ENCODE data around the gene SLC25A12.

Gene SLC25A12

DNA sequence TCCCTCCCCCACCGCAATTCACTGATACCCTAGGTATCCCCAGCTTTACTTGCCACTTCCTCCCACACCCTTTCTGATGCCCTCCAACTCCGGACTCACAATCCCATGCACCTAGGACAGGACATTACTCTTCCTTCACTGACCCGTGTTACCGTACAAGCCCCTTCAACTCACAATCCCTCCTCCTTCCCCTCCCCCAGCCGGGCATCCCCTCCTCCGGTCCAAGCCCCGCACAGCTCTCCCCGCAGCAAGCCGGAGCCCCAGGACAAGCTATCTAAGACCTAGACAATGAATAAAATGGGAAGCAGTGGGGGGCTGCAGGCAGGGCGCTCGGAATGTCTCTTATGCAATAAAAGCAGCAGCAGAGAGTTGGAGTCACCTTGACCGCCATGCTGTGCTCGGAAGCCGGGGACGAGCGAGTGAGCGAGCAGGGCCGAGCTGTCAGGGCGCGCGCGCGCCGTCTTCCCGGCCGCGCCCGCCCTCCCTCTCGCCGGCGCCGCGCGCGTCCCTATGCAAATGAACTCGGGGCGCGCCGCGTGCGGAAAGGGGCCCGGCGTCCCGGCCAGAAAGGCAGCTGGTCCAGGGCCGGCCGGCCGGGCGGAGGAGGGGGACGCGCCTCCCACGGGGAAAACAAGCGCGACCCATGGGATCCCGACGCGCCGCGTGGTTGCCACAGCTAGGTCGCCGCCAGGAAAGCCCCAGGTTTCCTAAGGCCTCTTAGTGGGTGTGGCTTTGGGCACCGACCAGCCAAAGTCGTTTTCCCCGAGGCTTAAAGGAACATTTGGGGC, at the start of gene SLC25A12:
Gene SLC25A12 (minus strand): TSS at position 421 of the 788 bp plus-strand sequence. CDS start 30 bp downstream, at position 391.
- H3K4me1 ChIP-seq (ENCODE audit: control insufficient read depth, insufficient read depth, low read length, unreplicated experiment): peaks cover 16% of the 10 kb centered on the region
- no peaks in the 10 kb centered on the region for H3K36me3 ChIP-seq (ENCODE audit: insufficient read depth, low read length)
- peaks cover 11% of the 10 kb centered on the region for H3K79me2 ChIP-seq (ENCODE audit: control insufficient read depth, insufficient read depth, low read length, unreplicated experiment)
- peak within 1 kb of the TSS; percentile 53 for H3K27ac ChIP-seq (ENCODE audit: low read depth, low read length)
- H3K27me3 ChIP-seq (ENCODE audit: insufficient read depth, low read length): no peaks in the 10 kb centered on the region
- H3K4me3 ChIP-seq (ENCODE audit: low read depth, low read length): peak within 1 kb of the TSS; percentile 89
- peak within 1 kb of the TSS; percentile 68 for H2AFZ ChIP-seq (ENCODE audit: low read length, unreplicated experiment)

- no peak overlapping the region for H3K4me3 ChIP-seq (ENCODE audit: low read depth, low read length)
- no peak overlapping the region for H3K27ac ChIP-seq (ENCODE audit: low read depth, low read length)
- no peaks in the 10 kb centered on the region for H3K4me1 ChIP-seq (ENCODE audit: control insufficient read depth, insufficient read depth, low read length, unreplicated experiment)
- H3K36me3 ChIP-seq (ENCODE audit: insufficient read depth, low read length): no peaks in the 10 kb centered on the region
- peaks cover 69% of the 10 kb centered on the region for H3K79me2 ChIP-seq (ENCODE audit: control insufficient read depth, insufficient read depth, low read length, unreplicated experiment)
- H3K27me3 ChIP-seq (ENCODE audit: insufficient read depth, low read length): no peaks in the 10 kb centered on the region
- no peak overlapping the region for H2AFZ ChIP-seq (ENCODE audit: low read length, unreplicated experiment)
Measured at GRCh38 chr2:171941316-171941699, 47.3 kb upstream of the SLC25A12 start.

DNA sequence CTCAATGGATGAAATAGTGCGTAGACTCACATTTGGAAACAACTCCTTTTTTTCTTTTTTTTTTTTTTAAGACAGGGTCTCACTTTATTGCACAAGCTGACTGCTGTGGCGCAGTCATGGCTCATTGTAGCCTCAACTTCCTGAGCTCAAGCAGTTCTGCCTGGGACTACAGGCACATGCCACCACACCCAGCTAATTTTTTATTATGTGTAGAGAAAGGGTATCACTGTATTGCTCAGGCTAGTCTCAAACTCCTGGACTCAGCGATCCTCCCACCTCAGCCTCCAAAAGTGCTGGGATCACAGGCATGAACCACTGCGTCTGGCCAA, 45.7 kb upstream of the SLC25A12 start:
- Histone ChIP-seq H3K4me3 (ENCODE audit: low read depth, low read length) (no peak overlapping the region), H3K79me2 (ENCODE audit: control insufficient read depth, insufficient read depth, low read length, unreplicated experiment) (peaks cover 80% of the 10 kb centered on the region), H3K27ac (ENCODE audit: low read depth, low read length) (no peak overlapping the region), H3K27me3 (ENCODE audit: insufficient read depth, low read length) (no peaks in the 10 kb centered on the region), H2AFZ (ENCODE audit: low read length, unreplicated experiment) (no peak overlapping the region), H3K4me1 (ENCODE audit: control insufficient read depth, insufficient read depth, low read length, unreplicated experiment) (no peaks in the 10 kb centered on the region), H3K36me3 (ENCODE audit: insufficient read depth, low read length) (no peaks in the 10 kb centered on the region)

- Histone ChIP-seq H3K4me1 (ENCODE audit: control insufficient read depth, insufficient read depth, low read length, unreplicated experiment) (no peaks in the 10 kb centered on the region), H3K27ac (ENCODE audit: low read depth, low read length) (no peak overlapping the region), H3K27me3 (ENCODE audit: insufficient read depth, low read length) (no peaks in the 10 kb centered on the region), H3K36me3 (ENCODE audit: insufficient read depth, low read length) (peaks cover 3% of the 10 kb centered on the region; the same call in 1 of the 2 replicates), H2AFZ (ENCODE audit: low read length, unreplicated experiment) (no peak overlapping the region), H3K79me2 (ENCODE audit: control insufficient read depth, insufficient read depth, low read length, unreplicated experiment) (peaks cover 78% of the 10 kb centered on the region), H3K4me3 (ENCODE audit: low read depth, low read length) (no peak overlapping the region)
Measured at GRCh38 chr2:171939058-171939742, 45.2 kb upstream of the SLC25A12 start.

- H3K27ac ChIP-seq (ENCODE audit: low read depth, low read length): no peak overlapping the region
- H2AFZ ChIP-seq (ENCODE audit: low read length, unreplicated experiment): no peak overlapping the region
- H3K4me1 ChIP-seq (ENCODE audit: control insufficient read depth, insufficient read depth, low read length, unreplicated experiment): no peaks in the 10 kb centered on the region
- H3K36me3 ChIP-seq (ENCODE audit: insufficient read depth, low read length): peaks cover 33% of the 10 kb centered on the region
- H3K79me2 ChIP-seq (ENCODE audit: control insufficient read depth, insufficient read depth, low read length, unreplicated experiment): peaks cover 86% of the 10 kb centered on the region
- no peak overlapping the region for H3K4me3 ChIP-seq (ENCODE audit: low read depth, low read length)
- H3K27me3 ChIP-seq (ENCODE audit: insufficient read depth, low read length): no peaks in the 10 kb centered on the region
Measured at GRCh38 chr2:171930385-171930784, 36.3 kb upstream of the SLC25A12 start.

DNA sequence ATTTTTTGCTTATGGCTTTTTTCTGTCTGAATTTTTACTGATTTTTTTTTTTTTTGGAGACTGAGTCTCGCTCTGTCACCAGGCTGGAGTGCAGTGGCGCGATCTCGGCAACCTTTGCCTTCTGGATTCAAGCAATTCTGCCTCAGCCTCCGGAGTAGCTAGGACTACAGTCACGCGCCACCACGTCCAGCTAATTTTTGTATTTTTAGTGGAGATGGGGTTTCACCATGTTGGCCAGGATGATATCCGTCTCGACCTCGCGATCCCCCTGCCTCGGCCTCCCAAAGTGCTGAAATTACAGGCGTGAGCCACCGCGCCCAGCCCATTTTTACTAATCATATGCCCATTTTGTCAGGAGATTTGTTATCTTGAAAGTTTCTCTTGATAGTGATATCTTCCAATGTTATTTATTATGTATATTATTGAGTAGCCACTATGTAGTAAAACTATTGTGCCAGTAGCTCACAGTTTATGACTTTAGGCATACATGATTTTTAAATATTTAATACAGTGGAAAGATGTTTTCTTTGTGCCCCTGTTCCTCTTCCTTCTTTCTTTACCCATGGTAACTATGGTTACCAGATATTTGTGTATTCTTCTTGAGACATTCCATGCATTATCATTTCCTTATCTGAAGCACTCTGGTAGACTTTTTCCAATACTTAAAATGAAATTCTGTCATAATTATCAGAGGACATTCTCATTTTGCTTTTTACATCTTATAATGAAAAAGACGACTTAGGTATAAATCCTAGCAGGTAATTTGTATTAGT, 30.3 kb upstream of the SLC25A12 start:
- H3K79me2 ChIP-seq (ENCODE audit: control insufficient read depth, insufficient read depth, low read length, unreplicated experiment): peaks cover 60% of the 10 kb centered on the region
- H3K4me1 ChIP-seq (ENCODE audit: control insufficient read depth, insufficient read depth, low read length, unreplicated experiment): peaks cover 17% of the 10 kb centered on the region
- peak overlapping the region; percentile 93 for H3K4me3 ChIP-seq (ENCODE audit: low read depth, low read length)
- H3K27ac ChIP-seq (ENCODE audit: low read depth, low read length): peak overlapping the region; percentile 91
- H2AFZ ChIP-seq (ENCODE audit: low read length, unreplicated experiment): no peak overlapping the region
- peaks cover 12% of the 10 kb centered on the region for H3K36me3 ChIP-seq (ENCODE audit: insufficient read depth, low read length)
- H3K27me3 ChIP-seq (ENCODE audit: insufficient read depth, low read length): no peaks in the 10 kb centered on the region

- H3K4me1 ChIP-seq (ENCODE audit: control insufficient read depth, insufficient read depth, low read length, unreplicated experiment): peaks cover 17% of the 10 kb centered on the region
- H3K36me3 ChIP-seq (ENCODE audit: insufficient read depth, low read length): peaks cover 7% of the 10 kb centered on the region
- peaks cover 49% of the 10 kb centered on the region for H3K79me2 ChIP-seq (ENCODE audit: control insufficient read depth, insufficient read depth, low read length, unreplicated experiment)
- H2AFZ ChIP-seq (ENCODE audit: low read length, unreplicated experiment): peak overlapping the region; percentile 33
- no peaks in the 10 kb centered on the region for H3K27me3 ChIP-seq (ENCODE audit: insufficient read depth, low read length)
- H3K4me3 ChIP-seq (ENCODE audit: low read depth, low read length): peak overlapping the region; percentile 93
- H3K27ac ChIP-seq (ENCODE audit: low read depth, low read length): peak overlapping the region; percentile 91
Measured at GRCh38 chr2:171923206-171923605, 29.2 kb upstream of the SLC25A12 start.

DNA sequence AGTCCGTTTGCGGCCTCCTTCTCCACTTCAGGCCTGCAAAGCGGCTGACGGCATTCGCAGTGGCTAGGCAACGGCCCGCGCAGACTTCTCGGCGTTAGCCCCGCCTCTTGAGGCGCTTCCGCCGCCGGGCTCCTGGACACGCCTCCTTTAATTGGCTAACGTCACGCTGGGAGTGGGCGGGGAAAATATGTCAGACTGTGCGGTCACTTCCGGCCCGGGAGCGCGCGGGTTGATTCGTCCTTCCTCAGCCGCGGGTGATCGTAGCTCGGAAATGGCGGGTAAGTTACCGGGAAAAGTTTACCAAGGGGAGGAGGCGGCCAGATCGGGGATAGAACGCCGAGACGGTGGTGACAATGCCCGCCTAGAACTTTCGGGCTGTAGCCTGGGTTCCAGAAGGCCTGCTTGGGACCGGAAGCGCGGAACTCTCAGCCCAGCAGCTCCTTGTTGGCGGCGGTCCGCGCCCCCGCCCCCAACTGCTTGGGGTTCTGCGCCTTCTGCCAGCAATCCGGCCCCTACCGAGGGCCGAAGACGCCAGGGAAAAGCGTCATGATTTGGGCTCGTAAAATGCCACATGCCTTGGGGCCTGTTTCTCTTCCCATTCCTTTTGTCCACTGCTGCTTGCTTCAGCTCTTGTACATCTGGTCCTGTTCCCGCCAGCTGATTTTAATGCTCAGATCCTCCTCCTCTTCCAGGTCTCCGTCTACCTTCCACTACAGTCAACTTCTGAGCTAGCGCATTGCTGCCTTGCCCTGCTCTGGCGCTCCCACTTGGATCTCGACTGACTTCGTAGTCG, 28.4 kb upstream of the SLC25A12 start, which contains the start of gene HAT1:
Gene HAT1 (plus strand): TSS at position 232 of the 793 bp plus-strand sequence. CDS start 40 bp downstream, at position 272.
- H3K27ac ChIP-seq (ENCODE audit: low read depth, low read length): peak within 1 kb of the TSS; percentile 91
- peak within 1 kb of the TSS; percentile 97 for H2AFZ ChIP-seq (ENCODE audit: low read length, unreplicated experiment)
- H3K36me3 ChIP-seq (ENCODE audit: insufficient read depth, low read length): peaks cover 7% of the 10 kb centered on the region
- peak within 1 kb of the TSS; percentile 93 for H3K4me3 ChIP-seq (ENCODE audit: low read depth, low read length)
- peaks cover 45% of the 10 kb centered on the region for H3K79me2 ChIP-seq (ENCODE audit: control insufficient read depth, insufficient read depth, low read length, unreplicated experiment)
- peaks cover 17% of the 10 kb centered on the region for H3K4me1 ChIP-seq (ENCODE audit: control insufficient read depth, insufficient read depth, low read length, unreplicated experiment)
- no peaks in the 10 kb centered on the region for H3K27me3 ChIP-seq (ENCODE audit: insufficient read depth, low read length)

- peak overlapping the region; percentile 93 for H3K4me3 ChIP-seq (ENCODE audit: low read depth, low read length)
- peaks cover 3% of the 10 kb centered on the region for H3K36me3 ChIP-seq (ENCODE audit: insufficient read depth, low read length)
- H3K79me2 ChIP-seq (ENCODE audit: control insufficient read depth, insufficient read depth, low read length, unreplicated experiment): peaks cover 42% of the 10 kb centered on the region
- H3K4me1 ChIP-seq (ENCODE audit: control insufficient read depth, insufficient read depth, low read length, unreplicated experiment): peaks cover 17% of the 10 kb centered on the region
- H3K27ac ChIP-seq (ENCODE audit: low read depth, low read length): peak overlapping the region; percentile 54
- H2AFZ ChIP-seq (ENCODE audit: low read length, unreplicated experiment): peak overlapping the region; percentile 97
- H3K27me3 ChIP-seq (ENCODE audit: insufficient read depth, low read length): no peaks in the 10 kb centered on the region
Measured at GRCh38 chr2:171921970-171922229, 27.9 kb upstream of the SLC25A12 start.

DNA sequence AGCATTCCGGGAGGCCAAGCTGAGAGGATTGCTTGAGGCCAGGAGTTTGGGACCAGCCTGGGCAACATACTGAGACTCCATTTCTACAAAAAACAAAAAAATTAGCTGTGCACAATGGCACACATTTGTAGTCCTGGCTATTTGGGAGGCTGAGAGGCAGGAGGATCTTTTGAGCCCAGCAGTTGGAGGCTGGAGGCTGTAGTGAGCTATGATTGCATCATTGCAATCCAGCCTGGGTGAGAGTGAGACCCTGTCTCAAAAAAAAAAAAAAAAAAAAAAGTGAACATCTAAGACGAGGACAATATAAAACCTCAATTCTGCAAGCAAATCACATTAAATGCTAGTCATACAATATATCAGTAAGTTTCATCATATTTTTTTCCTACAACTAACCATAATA, 25.4 kb upstream of the SLC25A12 start:
- H3K79me2 ChIP-seq (ENCODE audit: control insufficient read depth, insufficient read depth, low read length, unreplicated experiment): peaks cover 19% of the 10 kb centered on the region
- peaks cover 14% of the 10 kb centered on the region for H3K4me1 ChIP-seq (ENCODE audit: control insufficient read depth, insufficient read depth, low read length, unreplicated experiment)
- H2AFZ ChIP-seq (ENCODE audit: low read length, unreplicated experiment): no peak overlapping the region
- H3K27me3 ChIP-seq (ENCODE audit: insufficient read depth, low read length): no peaks in the 10 kb centered on the region
- H3K27ac ChIP-seq (ENCODE audit: low read depth, low read length): no peak overlapping the region
- no peaks in the 10 kb centered on the region for H3K36me3 ChIP-seq (ENCODE audit: insufficient read depth, low read length)
- no peak overlapping the region for H3K4me3 ChIP-seq (ENCODE audit: low read depth, low read length)

All from ACC112 (cell line).